DND-41 (cell line): ENCODE measurements around the gene TNPO3.

Experiments
- CTCF ChIP-seq: IDR thresholded peaks from 2 replicates; pipeline ENCODE4 v1.5.1; 2012; ENCODE audit warnings: borderline replicate concordance, low read length, moderate library complexity, mild to moderate bottlenecking; ENCODE audit not compliant: poor library complexity, severe bottlenecking; ENCODE audit errors: extremely low read depth
- EZH2 ChIP-seq: IDR thresholded peaks from 3 replicates; pipeline ENCODE4 v1.6.1; 2012; ENCODE audit warnings: borderline replicate concordance, low read depth, mild to moderate bottlenecking, moderate library complexity, low read length, inconsistent platforms; ENCODE audit not compliant: severe bottlenecking

- TF ChIP-seq CTCF (no peak), EZH2 (no peak)
Observed at GRCh38 chr7:128944487-128945236, 110.2 kb downstream of the TNPO3 start.
